Measurements from ENCODE around the gene FRS3. TPM values are rescaled to one million over a fixed set of nuclear protein-coding genes. Genes with fewer than 3 reads are reported as not detected.

FRS3 gene
- total and polyA plus RNA-seq, 2 of the 13 experiments (the other 11 are each of a cell fraction or from before 2014, with no cell fraction given) = 3.0 to 7.4 TPM

DNA sequence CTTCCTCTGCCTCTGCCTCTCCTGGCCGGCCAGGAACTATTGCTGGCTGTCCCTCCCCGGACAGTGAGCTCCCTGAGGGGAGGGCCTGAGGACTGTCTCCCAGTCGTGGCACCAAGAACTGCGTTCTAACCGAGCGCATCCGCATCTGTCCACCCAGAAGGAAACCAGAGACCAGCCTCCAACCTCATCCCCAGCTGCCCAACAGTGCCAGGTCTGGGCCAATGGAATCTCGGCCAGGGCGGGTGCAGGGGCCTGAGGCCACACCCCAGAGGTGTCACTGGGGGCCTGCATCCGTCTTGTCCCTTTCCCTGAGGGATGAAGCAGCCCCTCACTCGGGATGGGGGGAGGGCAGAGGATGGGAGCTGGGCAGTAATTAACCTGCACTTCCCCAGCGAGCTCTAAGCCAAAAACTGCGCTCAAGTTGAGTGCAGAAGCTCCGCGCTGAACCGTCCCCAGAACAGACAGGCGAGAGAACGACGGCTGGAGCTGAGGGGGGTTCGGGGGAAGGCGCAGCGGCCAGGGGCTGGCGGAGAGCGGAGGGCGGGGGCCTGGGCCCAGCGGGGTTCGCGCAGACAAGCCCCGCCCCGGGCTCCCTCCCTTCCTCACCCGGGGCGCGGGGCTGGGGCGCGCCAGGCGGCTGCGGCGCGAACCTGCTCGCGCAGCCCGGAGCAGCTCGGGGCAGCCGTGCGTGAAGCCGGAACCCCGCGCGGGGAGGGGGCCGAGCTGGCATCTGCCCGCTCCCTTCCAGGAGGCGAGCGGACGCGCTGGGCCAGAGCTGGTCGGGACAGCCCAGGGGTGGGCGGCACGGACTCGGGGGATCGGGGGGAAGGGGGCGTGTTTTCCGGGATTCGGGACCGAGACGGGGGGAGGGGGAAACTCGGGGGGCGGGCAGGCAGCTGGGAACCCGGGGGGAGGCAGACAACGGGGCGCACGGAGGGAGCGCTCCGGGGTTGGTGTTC is 45.7 kb downstream of the FRS3 start (continued):
- peak; percentile 65 for TF ChIP-seq ZFX (CRISPR knock-in tag; IDR thresholded peaks at IDR 0.05; ENCODE audit: low read depth)
- peak; percentile 76 for TF ChIP-seq U2AF1 (optimal IDR thresholded peaks at IDR 0.05; ENCODE audit: low read depth, low read length)
- peak; percentile 97; the same call in 1 of the 2 replicates for TF ChIP-seq NRL (CRISPR knock-in tag; IDR thresholded peaks at IDR 0.05; ENCODE audit: borderline replicate concordance)
- no peak for TF ChIP-seq ZFP36L1 (CRISPR knock-in tag; IDR thresholded peaks at IDR 0.05)
- peak; percentile 54; the same call in 1 of the 2 replicates for TF ChIP-seq ZNF788 (CRISPR knock-in tag; IDR thresholded peaks at IDR 0.05; ENCODE audit: borderline replicate concordance)
- TF ChIP-seq, protein P1, sequence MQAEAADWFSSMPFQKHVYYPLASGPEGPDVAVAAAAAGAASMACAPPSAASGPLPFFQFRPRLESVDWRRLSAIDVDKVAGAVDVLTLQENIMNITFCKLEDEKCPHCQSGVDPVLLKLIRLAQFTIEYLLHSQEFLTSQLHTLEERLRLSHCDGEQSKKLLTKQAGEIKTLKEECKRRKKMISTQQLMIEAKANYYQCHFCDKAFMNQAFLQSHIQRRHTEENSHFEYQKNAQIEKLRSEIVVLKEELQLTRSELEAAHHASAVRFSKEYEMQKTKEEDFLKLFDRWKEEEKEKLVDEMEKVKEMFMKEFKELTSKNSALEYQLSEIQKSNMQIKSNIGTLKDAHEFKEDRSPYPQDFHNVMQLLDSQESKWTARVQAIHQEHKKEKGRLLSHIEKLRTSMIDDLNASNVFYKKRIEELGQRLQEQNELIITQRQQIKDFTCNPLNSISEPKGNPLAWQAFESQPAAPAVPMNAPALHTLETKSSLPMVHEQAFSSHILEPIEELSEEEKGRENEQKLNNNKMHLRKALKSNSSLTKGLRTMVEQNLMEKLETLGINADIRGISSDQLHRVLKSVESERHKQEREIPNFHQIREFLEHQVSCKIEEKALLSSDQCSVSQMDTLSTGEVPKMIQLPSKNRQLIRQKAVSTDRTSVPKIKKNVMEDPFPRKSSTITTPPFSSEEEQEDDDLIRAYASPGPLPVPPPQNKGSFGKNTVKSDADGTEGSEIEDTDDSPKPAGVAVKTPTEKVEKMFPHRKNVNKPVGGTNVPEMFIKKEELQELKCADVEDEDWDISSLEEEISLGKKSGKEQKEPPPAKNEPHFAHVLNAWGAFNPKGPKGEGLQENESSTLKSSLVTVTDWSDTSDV (CRISPR knock-in tag; IDR thresholded peaks at IDR 0.05) = 0 out of 2 replicates have a peak, but pooled peaks have one; percentile 87
- TF ChIP-seq, protein P2, sequence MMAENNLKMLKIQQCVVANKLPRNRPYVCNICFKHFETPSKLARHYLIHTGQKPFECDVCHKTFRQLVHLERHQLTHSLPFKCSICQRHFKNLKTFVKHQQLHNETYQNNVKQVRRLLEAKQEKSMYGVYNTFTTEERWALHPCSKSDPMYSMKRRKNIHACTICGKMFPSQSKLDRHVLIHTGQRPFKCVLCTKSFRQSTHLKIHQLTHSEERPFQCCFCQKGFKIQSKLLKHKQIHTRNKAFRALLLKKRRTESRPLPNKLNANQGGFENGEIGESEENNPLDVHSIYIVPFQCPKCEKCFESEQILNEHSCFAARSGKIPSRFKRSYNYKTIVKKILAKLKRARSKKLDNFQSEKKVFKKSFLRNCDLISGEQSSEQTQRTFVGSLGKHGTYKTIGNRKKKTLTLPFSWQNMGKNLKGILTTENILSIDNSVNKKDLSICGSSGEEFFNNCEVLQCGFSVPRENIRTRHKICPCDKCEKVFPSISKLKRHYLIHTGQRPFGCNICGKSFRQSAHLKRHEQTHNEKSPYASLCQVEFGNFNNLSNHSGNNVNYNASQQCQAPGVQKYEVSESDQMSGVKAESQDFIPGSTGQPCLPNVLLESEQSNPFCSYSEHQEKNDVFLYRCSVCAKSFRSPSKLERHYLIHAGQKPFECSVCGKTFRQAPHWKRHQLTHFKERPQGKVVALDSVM (CRISPR knock-in tag; IDR thresholded peaks at IDR 0.05) = peak; percentile 64; the same call in 1 of the 2 replicates
- peak; percentile 18; the same call in 1 of the 2 replicates for TF ChIP-seq ZC3H13 (CRISPR knock-in tag; IDR thresholded peaks at IDR 0.05)
- TF ChIP-seq ZNF598 (CRISPR knock-in tag; IDR thresholded peaks at IDR 0.05; ENCODE audit: borderline replicate concordance) = peak; percentile 76; the same call in 1 of the 2 replicates
- 0 out of 2 replicates have a peak, but pooled peaks have one; percentile 23 for TF ChIP-seq ZNF629 (CRISPR knock-in tag; conservative IDR thresholded peaks at IDR 0.05)
- TF ChIP-seq POLR2G (IDR thresholded peaks at IDR 0.05; ENCODE audit: low read depth, low read length) = peak; percentile 64
- peak; percentile 21; the same call in 1 of the 2 replicates for TF ChIP-seq REPIN1 (CRISPR knock-in tag; IDR thresholded peaks at IDR 0.05; ENCODE audit: borderline replicate concordance, low read depth)
- peak; percentile 47; the same call in 1 of the 2 replicates for TF ChIP-seq ZBTB7B (CRISPR knock-in tag; IDR thresholded peaks at IDR 0.05)
- TF ChIP-seq, protein P3, sequence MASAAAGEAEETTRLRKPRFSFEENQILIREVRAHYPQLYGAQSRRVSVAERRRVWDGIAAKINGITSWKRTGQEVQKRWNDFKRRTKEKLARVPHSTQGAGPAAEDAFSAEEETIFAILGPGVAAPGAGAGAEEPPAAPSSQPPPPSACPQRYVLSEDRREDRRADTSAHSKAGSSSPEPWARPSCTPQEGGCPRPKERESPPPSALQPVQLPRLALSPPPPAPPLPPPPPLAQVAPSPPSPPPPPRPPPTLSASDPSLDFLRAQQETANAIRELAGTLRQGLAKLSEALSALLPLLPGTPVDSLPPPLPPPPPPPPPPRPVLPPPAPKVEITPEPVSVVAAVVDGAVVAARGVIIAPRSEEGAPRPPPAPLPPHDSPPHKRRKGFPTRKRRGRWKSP (CRISPR knock-in tag; IDR thresholded peaks at IDR 0.05) = peak; percentile 86
- TF ChIP-seq, protein P4, sequence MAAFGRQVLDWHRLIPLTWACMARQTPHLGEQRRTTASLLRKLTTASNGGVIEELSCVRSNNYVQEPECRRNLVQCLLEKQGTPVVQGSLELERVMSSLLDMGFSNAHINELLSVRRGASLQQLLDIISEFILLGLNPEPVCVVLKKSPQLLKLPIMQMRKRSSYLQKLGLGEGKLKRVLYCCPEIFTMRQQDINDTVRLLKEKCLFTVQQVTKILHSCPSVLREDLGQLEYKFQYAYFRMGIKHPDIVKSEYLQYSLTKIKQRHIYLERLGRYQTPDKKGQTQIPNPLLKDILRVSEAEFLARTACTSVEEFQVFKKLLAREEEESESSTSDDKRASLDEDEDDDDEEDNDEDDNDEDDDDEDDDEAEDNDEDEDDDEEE (CRISPR knock-in tag; IDR thresholded peaks at IDR 0.05) = peak; percentile 73; the same call in 1 of the 2 replicates
- TF ChIP-seq MEF2D (CRISPR knock-in tag; IDR thresholded peaks at IDR 0.05) = 0 out of 2 replicates have a peak, but pooled peaks have one; percentile 15
- peak; percentile 9; the same call in 1 of the 2 replicates for TF ChIP-seq ZNF33B (CRISPR knock-in tag; IDR thresholded peaks at IDR 0.05)
- 0 out of 2 replicates have a peak, but pooled peaks have one; percentile 42 for TF ChIP-seq PCBP1 (IDR thresholded peaks at IDR 0.05; ENCODE audit: borderline replicate concordance, low read depth, low read length)
- TF ChIP-seq HNRNPUL1 (IDR thresholded peaks at IDR 0.05; ENCODE audit: low read depth, low read length) = no peak
- TF ChIP-seq ZBTB42 (CRISPR knock-in tag; IDR thresholded peaks at IDR 0.05) = 0 out of 2 replicates have a peak, but pooled peaks have one; percentile 30
